ENCODE data around the gene RUSC1.

The RUSC1 gene

DNA sequence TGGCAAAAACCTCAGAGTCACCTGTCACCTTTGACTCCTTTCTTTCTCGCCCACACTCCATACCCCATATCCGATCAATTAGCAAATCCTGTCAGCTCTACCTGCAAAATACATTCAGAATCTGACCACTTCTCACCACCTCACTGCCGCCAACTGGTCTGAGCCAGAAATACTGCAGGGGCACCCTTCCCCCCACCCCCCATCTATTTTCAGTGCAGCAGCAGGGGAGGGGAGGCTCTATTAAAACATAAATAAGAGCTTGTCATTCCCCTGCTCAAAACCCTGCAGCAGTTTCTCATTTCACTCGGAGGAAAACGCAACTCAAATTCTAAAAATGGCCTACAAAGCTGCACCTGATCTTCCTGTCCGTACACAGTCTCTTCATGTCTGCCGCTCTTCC, 23.3 kb upstream of the RUSC1 start:
- Histone ChIP-seq H3K23ac (ENCODE audit: low read depth, low read length, poor library complexity) (no peak overlapping the region), H4K91ac (ENCODE audit: low read depth, low read length, poor library complexity) (no peak overlapping the region), H3K4ac (ENCODE audit: low read length) (no peak overlapping the region), H2BK15ac (ENCODE audit: low read length) (no peak overlapping the region), H2AK5ac (ENCODE audit: low read depth, low read length) (no peak overlapping the region), H3K4me1 (ENCODE audit: control insufficient read depth in 2 of 2, insufficient read depth in 1 of 2, low read depth in 1 of 2, low read length in 2 of 2) (peaks cover 2 to 3% of the 10 kb centered on the region in 2 donors), H3K4me2 (ENCODE audit: insufficient read depth, low read length, poor library complexity, severe bottlenecking) (no peak overlapping the region), H3K27me3 (ENCODE audit: control insufficient read depth in 3 of 3, insufficient read depth in 3 of 3, low read depth in 1 of 3, low read length in 3 of 3) (peaks cover 3 to 41% (median 24%) of the 10 kb centered on the region in 3 experiments), H3K36me3 (replicated peaks in 1 of 2; ENCODE audit: control insufficient read depth in 2 of 2, insufficient read depth in 2 of 2, low read length in 2 of 2) (no peaks in the 10 kb centered on the region), H2BK12ac (ENCODE audit: low read length) (no peak overlapping the region), H4K8ac (ENCODE audit: low read depth, low read length) (no peak overlapping the region), H3K9me3 (replicated peaks in 1 of 2; ENCODE audit: control insufficient read depth in 2 of 2, insufficient read depth in 1 of 2, low read depth in 1 of 2, low read length in 2 of 2) (peaks cover 0 to 15% of the 10 kb centered on the region in 2 donors), H3K14ac (ENCODE audit: low read length) (no peak overlapping the region), H2BK120ac (ENCODE audit: low read depth, low read length) (no peak overlapping the region), H3K79me1 (ENCODE audit: low read depth, low read length) (no peaks in the 10 kb centered on the region), H3K18ac (ENCODE audit: low read length) (no peak overlapping the region), H3K9ac (ENCODE audit: low read depth, low read length, poor library complexity) (no peak overlapping the region), H3K4me3 (ENCODE audit: low read length in 2 of 2) (no peak overlapping the region), H2BK5ac (ENCODE audit: low read length) (no peak overlapping the region), H2AFZ (ENCODE audit: low read length) (peak overlapping the region; percentile 52), H3K27ac (replicated peaks; ENCODE audit: low read length) (no peak overlapping the region)
- no peak for DNase-seq (ENCODE audit: low spot score)
- no CpG with 5 or more reads among the region's 7 CpGs for WGBS, 2 donors (ENCODE audit: extremely low coverage in 2 of 2, insufficient read length in 2 of 2, insufficient replicate concordance in 1 of 2)

DNA sequence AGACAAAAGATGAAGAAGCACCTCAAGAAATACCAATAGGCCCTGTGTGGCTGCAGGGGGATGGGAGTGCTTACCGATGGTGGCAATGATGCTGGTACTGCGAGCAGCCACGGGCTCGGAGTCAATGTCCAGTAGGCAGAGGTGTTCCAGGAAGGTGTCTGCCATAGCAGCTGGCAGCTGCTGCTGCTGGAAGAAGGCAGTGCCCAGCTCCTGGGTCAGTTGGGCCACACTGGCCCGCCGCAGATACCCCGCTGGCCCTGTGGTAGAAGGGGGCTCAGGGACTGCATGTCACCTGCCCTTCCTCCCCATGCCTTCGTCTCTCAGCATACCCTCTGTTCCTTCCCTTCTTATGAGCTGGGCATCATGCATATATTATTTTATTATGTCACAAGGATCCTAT, 20.7 kb upstream of the RUSC1 start:
- H3K9me3 ChIP-seq (replicated peaks in 1 of 2; ENCODE audit: control insufficient read depth in 2 of 2, insufficient read depth in 1 of 2, low read depth in 1 of 2, low read length in 2 of 2): peaks cover 0 to 5% of the 10 kb centered on the region in 2 donors
- H3K4me3 ChIP-seq (ENCODE audit: low read length in 2 of 2): no peak overlapping the region
- H4K91ac ChIP-seq (ENCODE audit: low read depth, low read length, poor library complexity): no peak overlapping the region
- H3K14ac ChIP-seq (ENCODE audit: low read length): no peak overlapping the region
- H3K27me3 ChIP-seq (ENCODE audit: control insufficient read depth in 3 of 3, insufficient read depth in 3 of 3, low read depth in 1 of 3, low read length in 3 of 3): peaks cover 0 to 18% (median 13%) of the 10 kb centered on the region in 3 experiments
- peak overlapping the region; percentile 79 for H2AK5ac ChIP-seq (ENCODE audit: low read depth, low read length)
- H2BK5ac ChIP-seq (ENCODE audit: low read length): no peak overlapping the region
- no peaks in the 10 kb centered on the region for H3K36me3 ChIP-seq (replicated peaks in 1 of 2; ENCODE audit: control insufficient read depth in 2 of 2, insufficient read depth in 2 of 2, low read length in 2 of 2)
- H3K4ac ChIP-seq (ENCODE audit: low read length): no peak overlapping the region
- no peak overlapping the region for H2BK12ac ChIP-seq (ENCODE audit: low read length)
- no peak for DNase-seq (ENCODE audit: low spot score)
- no peak overlapping the region for H3K23ac ChIP-seq (ENCODE audit: low read depth, low read length, poor library complexity)
- no peak overlapping the region for H3K4me2 ChIP-seq (ENCODE audit: insufficient read depth, low read length, poor library complexity, severe bottlenecking)
- no peak overlapping the region for H2BK15ac ChIP-seq (ENCODE audit: low read length)
- H2AFZ ChIP-seq (ENCODE audit: low read length): no peak overlapping the region
- peaks cover 2% of the 10 kb centered on the region in 2 donors for H3K4me1 ChIP-seq (ENCODE audit: control insufficient read depth in 2 of 2, insufficient read depth in 1 of 2, low read depth in 1 of 2, low read length in 2 of 2)
- H3K27ac ChIP-seq (replicated peaks; ENCODE audit: low read length): no peak overlapping the region
- H2BK120ac ChIP-seq (ENCODE audit: low read depth, low read length): no peak overlapping the region
- no peak overlapping the region for H4K8ac ChIP-seq (ENCODE audit: low read depth, low read length)
- H3K79me1 ChIP-seq (ENCODE audit: low read depth, low read length): no peaks in the 10 kb centered on the region
- H3K9ac ChIP-seq (ENCODE audit: low read depth, low read length, poor library complexity): no peak overlapping the region
- peak overlapping the region; percentile 19 for H3K18ac ChIP-seq (ENCODE audit: low read length)
- WGBS, 2 donors (ENCODE audit: extremely low coverage in 2 of 2, insufficient read length in 2 of 2, insufficient replicate concordance in 1 of 2): no CpG with 5 or more reads among the region's 8 CpGs

DNA sequence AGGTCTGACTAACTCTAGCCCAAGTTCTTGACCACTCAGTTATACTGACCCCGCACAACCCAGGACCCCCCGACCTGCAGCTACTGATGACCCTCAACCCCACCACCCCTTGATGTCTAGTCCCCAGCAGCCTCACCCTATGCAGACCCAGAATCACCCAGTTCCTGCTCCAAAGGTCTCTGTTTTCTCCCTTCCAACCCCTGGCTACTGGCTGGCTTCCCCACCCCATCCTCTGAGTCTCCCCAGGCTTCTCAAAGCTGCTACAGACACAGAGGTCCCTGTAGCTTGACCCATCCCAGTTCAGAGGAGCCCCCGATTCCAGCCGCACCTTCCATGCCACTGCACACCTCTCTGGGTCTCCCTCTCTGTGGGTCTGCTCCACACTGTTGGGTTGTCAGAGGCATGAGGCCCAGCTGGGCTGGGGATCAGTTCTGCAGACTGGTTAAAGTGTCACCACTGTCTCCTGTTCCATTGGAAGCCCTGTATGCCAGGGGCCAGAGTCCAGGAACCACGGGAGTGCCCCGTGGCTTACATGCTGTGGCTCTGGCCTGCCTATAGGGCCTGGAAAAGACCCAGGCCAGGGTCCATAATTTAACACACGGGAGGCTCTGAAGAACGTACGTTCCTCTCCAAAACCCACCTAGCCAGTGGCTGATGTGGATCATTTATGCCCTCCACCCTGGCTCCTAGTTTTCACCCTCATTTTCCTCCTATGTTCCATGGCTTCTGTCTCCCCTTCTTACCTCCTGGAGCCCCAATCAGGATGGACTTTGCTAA, 20.0 kb upstream of the RUSC1 start:
- no peaks in the 10 kb centered on the region for H3K79me1 ChIP-seq (ENCODE audit: low read depth, low read length)
- peak overlapping the region; percentile 31 for H2BK12ac ChIP-seq (ENCODE audit: low read length)
- H2BK5ac ChIP-seq (ENCODE audit: low read length): no peak overlapping the region
- no peak overlapping the region for H4K8ac ChIP-seq (ENCODE audit: low read depth, low read length)
- peak overlapping the region; percentile 31 for H3K18ac ChIP-seq (ENCODE audit: low read length)
- no peak overlapping the region for H4K91ac ChIP-seq (ENCODE audit: low read depth, low read length, poor library complexity)
- peak overlapping the region; percentile 89 for H2AK5ac ChIP-seq (ENCODE audit: low read depth, low read length)
- peak overlapping the region; percentile 49 for H2AFZ ChIP-seq (ENCODE audit: low read length)
- H3K4me2 ChIP-seq (ENCODE audit: insufficient read depth, low read length, poor library complexity, severe bottlenecking): no peak overlapping the region
- no peak overlapping the region for H3K27ac ChIP-seq (replicated peaks; ENCODE audit: low read length)
- WGBS, 2 donors (ENCODE audit: extremely low coverage in 2 of 2, insufficient read length in 2 of 2, insufficient replicate concordance in 1 of 2): no CpG with 5 or more reads among the region's 9 CpGs
- peaks cover 0 to 2% of the 10 kb centered on the region in 2 donors for H3K4me1 ChIP-seq (ENCODE audit: control insufficient read depth in 2 of 2, insufficient read depth in 1 of 2, low read depth in 1 of 2, low read length in 2 of 2)
- peak overlapping the region; percentile 88 for H2BK15ac ChIP-seq (ENCODE audit: low read length)
- H3K4ac ChIP-seq (ENCODE audit: low read length): no peak overlapping the region
- DNase-seq (ENCODE audit: low spot score): no peak
- no peak overlapping the region for H3K23ac ChIP-seq (ENCODE audit: low read depth, low read length, poor library complexity)
- H3K9ac ChIP-seq (ENCODE audit: low read depth, low read length, poor library complexity): no peak overlapping the region
- no peak overlapping the region for H3K4me3 ChIP-seq (ENCODE audit: low read length in 2 of 2)
- H2BK120ac ChIP-seq (ENCODE audit: low read depth, low read length): no peak overlapping the region
- H3K14ac ChIP-seq (ENCODE audit: low read length): no peak overlapping the region
- no peaks in the 10 kb centered on the region for H3K36me3 ChIP-seq (replicated peaks in 1 of 2; ENCODE audit: control insufficient read depth in 2 of 2, insufficient read depth in 2 of 2, low read length in 2 of 2)
- H3K9me3 ChIP-seq (replicated peaks in 1 of 2; ENCODE audit: control insufficient read depth in 2 of 2, insufficient read depth in 1 of 2, low read depth in 1 of 2, low read length in 2 of 2): peaks cover 0 to 4% of the 10 kb centered on the region in 2 donors
- H3K27me3 ChIP-seq (ENCODE audit: control insufficient read depth in 3 of 3, insufficient read depth in 3 of 3, low read depth in 1 of 3, low read length in 3 of 3): peaks cover 0 to 11% (median 6%) of the 10 kb centered on the region in 3 experiments

- no peak within 1 kb of the TSS for H3K4me2 ChIP-seq (ENCODE audit: insufficient read depth, low read length, poor library complexity, severe bottlenecking)
- peak within 1 kb of the TSS; percentile 31 for H3K18ac ChIP-seq (ENCODE audit: low read length)
- H3K14ac ChIP-seq (ENCODE audit: low read length): no peak within 1 kb of the TSS
- H2AFZ ChIP-seq (ENCODE audit: low read length): peak within 1 kb of the TSS; percentile 49
- no CpG with 5 or more reads among the region's 5 CpGs for WGBS, 2 donors (ENCODE audit: extremely low coverage in 2 of 2, insufficient read length in 2 of 2, insufficient replicate concordance in 1 of 2)
- no peak within 1 kb of the TSS for H3K27ac ChIP-seq (replicated peaks; ENCODE audit: low read length)
- peaks cover 5 to 6% of the 10 kb centered on the region in 2 donors for H3K4me1 ChIP-seq (ENCODE audit: control insufficient read depth in 2 of 2, insufficient read depth in 1 of 2, low read depth in 1 of 2, low read length in 2 of 2)
- H3K4ac ChIP-seq (ENCODE audit: low read length): no peak within 1 kb of the TSS
- no peak within 1 kb of the TSS for H3K23ac ChIP-seq (ENCODE audit: low read depth, low read length, poor library complexity)
- H3K27me3 ChIP-seq (ENCODE audit: control insufficient read depth in 3 of 3, insufficient read depth in 3 of 3, low read depth in 1 of 3, low read length in 3 of 3): peaks cover 0 to 6% (median 2%) of the 10 kb centered on the region in 3 experiments
- no peak within 1 kb of the TSS for H4K8ac ChIP-seq (ENCODE audit: low read depth, low read length)
- H2AK5ac ChIP-seq (ENCODE audit: low read depth, low read length): peak within 1 kb of the TSS; percentile 89
- H2BK5ac ChIP-seq (ENCODE audit: low read length): no peak within 1 kb of the TSS
- H2BK120ac ChIP-seq (ENCODE audit: low read depth, low read length): no peak within 1 kb of the TSS
- no peaks in the 10 kb centered on the region for H3K36me3 ChIP-seq (replicated peaks in 1 of 2; ENCODE audit: control insufficient read depth in 2 of 2, insufficient read depth in 2 of 2, low read length in 2 of 2)
- H3K9me3 ChIP-seq (replicated peaks in 1 of 2; ENCODE audit: control insufficient read depth in 2 of 2, insufficient read depth in 1 of 2, low read depth in 1 of 2, low read length in 2 of 2): no peaks in the 10 kb centered on the region
- H3K4me3 ChIP-seq (ENCODE audit: low read length in 2 of 2): no peak within 1 kb of the TSS
- no peaks in the 10 kb centered on the region for H3K79me1 ChIP-seq (ENCODE audit: low read depth, low read length)
- no peak for DNase-seq (ENCODE audit: low spot score)
- peak within 1 kb of the TSS; percentile 88 for H2BK15ac ChIP-seq (ENCODE audit: low read length)
- H3K9ac ChIP-seq (ENCODE audit: low read depth, low read length, poor library complexity): peak within 1 kb of the TSS; percentile 38
- H2BK12ac ChIP-seq (ENCODE audit: low read length): peak within 1 kb of the TSS; percentile 31
- H4K91ac ChIP-seq (ENCODE audit: low read depth, low read length, poor library complexity): no peak within 1 kb of the TSS
Measured at GRCh38 chr1:155301342-155301841, 19.3 kb upstream of the RUSC1 start, which contains the start of gene PKLR. Gene PKLR (minus strand): TSS chr1:155301438. CDS start chr1:155301395, 43 bp downstream.

Data from neuronal stem cell (in vitro differentiated cells).